IMR-90 (cell line): ENCODE data around the gene ZNF618. TPM values are rescaled to one million over a fixed set of nuclear protein-coding genes. Genes with fewer than 3 reads are reported as not detected.

Experiments used
- ATAC-seq: fragments of 200-7000 bp; cut with Tn5 transposase; 2 replicates; pipeline ENCODE4 v1.9.1; 2020; ENCODE audit warnings: low read depth, mild to moderate bottlenecking, moderate library complexity
- BruUV-seq: library from RNA; stranded (reverse); fragments of 400-500 nt; replicated peaks from 2 replicates; lab custom pipeline; 2021; lab: Mats Ljungman, UMichigan
- CTCF ChIA-PET: fragments of 300-600 bp; formaldehyde crosslinking; extraction: SDS; loops from one replicate; lab custom pipeline; 2021; ENCODE audit warnings: antibody characterized with exemption; lab: Yijun Ruan, JAX
- POLR2A ChIA-PET: fragments of 300-600 bp; sonication (Branson Sonifier 250); formaldehyde crosslinking; loops from one replicate; lab custom pipeline; 2022; ENCODE audit warnings: antibody characterized with exemption; ENCODE audit not compliant: unreplicated experiment; lab: Charles Lee
- DNase-seq: peaks from one replicate; pipeline ENCODE4 v3.0.0; 2013
- H2AFZ ChIP-seq: replicated peaks from 2 replicates; pipeline ENCODE3; 2013; ENCODE audit warnings: low read length, mild to moderate bottlenecking; ENCODE audit not compliant: poor library complexity
- H2AK5ac ChIP-seq: 2 replicates; pipeline ENCODE4 v1.6.1; 2013; ENCODE audit warnings: low read depth, low read length, inconsistent platforms
- H2AK9ac ChIP-seq: replicated peaks from 2 replicates; pipeline ENCODE3; 2013; ENCODE audit warnings: mild to moderate bottlenecking, low read depth, low read length, moderate library complexity; ENCODE audit not compliant: poor library complexity
- H2BK120ac ChIP-seq: 2 replicates; pipeline ENCODE4 v1.6.1; 2013; ENCODE audit warnings: low read depth, low read length, inconsistent platforms
- H2BK15ac ChIP-seq: 3 replicates; pipeline ENCODE4 v1.6.1; 2013; ENCODE audit warnings: low read depth, low read length, inconsistent platforms
- H2BK20ac ChIP-seq: 2 replicates; pipeline ENCODE4 v1.6.1; 2013; ENCODE audit warnings: low read depth, mild to moderate bottlenecking, inconsistent platforms, low read length, moderate library complexity
- H2BK5ac ChIP-seq: 2 replicates; pipeline ENCODE4 v1.6.1; 2013; ENCODE audit warnings: mild to moderate bottlenecking, low read depth, low read length, inconsistent platforms; ENCODE audit not compliant: poor library complexity, severe bottlenecking
- H3K14ac ChIP-seq: replicated peaks from 2 replicates; pipeline ENCODE4 v1.6.1; 2013; ENCODE audit warnings: low read depth, low read length, inconsistent platforms
- H3K18ac ChIP-seq: 2 replicates; pipeline ENCODE4 v1.6.1; 2013; ENCODE audit warnings: low read depth, low read length, control low read depth
- H3K23ac ChIP-seq: 2 replicates; pipeline ENCODE4 v1.6.1; 2013; ENCODE audit warnings: low read depth, low read length, inconsistent platforms
- H3K27ac ChIP-seq: 2 replicates; pipeline ENCODE4 v1.5.1; 2013; ENCODE audit warnings: mild to moderate bottlenecking, control low read depth, low read length; ENCODE audit not compliant: insufficient read depth
- H3K27me3 ChIP-seq: 2 replicates; pipeline ENCODE4 v1.6.1; 2013; ENCODE audit warnings: low read length; ENCODE audit not compliant: control insufficient read depth, insufficient read depth
- H3K36me3 ChIP-seq: 2 replicates; pipeline ENCODE4 v1.6.1; 2013; ENCODE audit warnings: low read length, mixed read lengths; ENCODE audit not compliant: control insufficient read depth, insufficient read depth
- H3K4ac ChIP-seq: 2 replicates; pipeline ENCODE4 v1.6.1; 2013; ENCODE audit warnings: low read depth, low read length, inconsistent platforms
- H3K4me1 ChIP-seq: 2 replicates; pipeline ENCODE4 v1.6.1; 2013; ENCODE audit warnings: low read length, mixed read lengths; ENCODE audit not compliant: control insufficient read depth, insufficient read depth
- H3K4me2 ChIP-seq: 2 replicates; pipeline ENCODE4 v1.6.1; 2013; ENCODE audit warnings: low read depth, mild to moderate bottlenecking, control low read depth, low read length, moderate library complexity
- H3K4me3 ChIP-seq: 2 replicates; pipeline ENCODE4 v1.5.1; 2013; ENCODE audit warnings: low read depth, mild to moderate bottlenecking, control low read depth, low read length, moderate library complexity; ENCODE audit not compliant: insufficient read depth
- H3K56ac ChIP-seq: 2 replicates; pipeline ENCODE4 v1.6.1; 2013; ENCODE audit warnings: low read length, inconsistent platforms; ENCODE audit not compliant: insufficient read depth; ENCODE audit errors: extremely low read depth
- H3K79me1 ChIP-seq, 2 experiments: 2 replicates each; pipeline ENCODE4 v1.6.1; 2013; ENCODE audit warnings: low read length in 2 of 2, inconsistent platforms in 1 of 2, low read depth in 1 of 2
- H3K9ac ChIP-seq: 2 replicates; pipeline ENCODE4 v1.6.1; 2013; ENCODE audit warnings: low read depth, low read length, control low read depth
- H3K9me1 ChIP-seq: 2 replicates; pipeline ENCODE4 v1.6.1; 2013; ENCODE audit warnings: low read length, inconsistent platforms; ENCODE audit not compliant: insufficient read depth
- H3K9me3 ChIP-seq: 2 replicates; pipeline ENCODE4 v1.6.1; 2013; ENCODE audit warnings: low read length; ENCODE audit not compliant: control insufficient read depth, insufficient read depth
- H4K20me1 ChIP-seq: 2 replicates; pipeline ENCODE4 v1.6.1; 2013; ENCODE audit warnings: low read length, inconsistent platforms; ENCODE audit not compliant: insufficient read depth
- H4K5ac ChIP-seq: 2 replicates; pipeline ENCODE4 v1.6.1; 2013; ENCODE audit warnings: mild to moderate bottlenecking, low read depth, low read length, control low read depth
- H4K8ac ChIP-seq, 2 experiments: 2 replicates each; pipeline ENCODE4 v1.6.1; 2013; ENCODE audit warnings: low read depth in 2 of 2, low read length in 2 of 2, control low read depth in 1 of 2, inconsistent platforms in 1 of 2
- H4K91ac ChIP-seq: 2 replicates; pipeline ENCODE4 v1.6.1; 2013; ENCODE audit warnings: low read depth, low read length, inconsistent platforms; ENCODE audit not compliant: insufficient read depth
- BHLHE40 ChIP-seq: fragments of 150-350 bp; IDR thresholded peaks from 2 replicates; pipeline ENCODE4 v1.6.1; 2016; ENCODE audit warnings: mild to moderate bottlenecking, low read depth, low read length
- CEBPB ChIP-seq: IDR thresholded peaks from 2 replicates; pipeline ENCODE4 v1.6.1; 2012; ENCODE audit warnings: low read depth, low read length, improper control_type of control experiment
- CHD1 ChIP-seq: IDR thresholded peaks from 2 replicates; pipeline ENCODE4 v1.6.1; 2012; ENCODE audit warnings: low read depth, low read length, improper control_type of control experiment
- CTCF ChIP-seq: conservative IDR thresholded peaks from 2 replicates; pipeline ENCODE4 v1.5.1; 2012; ENCODE audit warnings: mild to moderate bottlenecking, low read depth, low read length, improper control_type of control experiment
- ELK1 ChIP-seq: fragments of 150-350 bp; IDR thresholded peaks from 2 replicates; pipeline ENCODE4 v1.6.1; 2016; ENCODE audit warnings: low read depth, mild to moderate bottlenecking, low read length, moderate library complexity, borderline replicate concordance
- FOS ChIP-seq: fragments of 150-350 bp; IDR thresholded peaks from 2 replicates; pipeline ENCODE4 v1.6.1; 2016; ENCODE audit warnings: low read depth, low read length
- MAFK ChIP-seq: IDR thresholded peaks from 2 replicates; pipeline ENCODE4 v1.6.1; 2012; ENCODE audit warnings: low read depth, low read length, improper control_type of control experiment
- MAZ ChIP-seq: IDR thresholded peaks from 2 replicates; pipeline ENCODE4 v1.6.1; 2012; ENCODE audit warnings: low read depth, mild to moderate bottlenecking, low read length, improper control_type of control experiment, moderate library complexity, borderline replicate concordance
- MXI1 ChIP-seq: IDR thresholded peaks from 2 replicates; pipeline ENCODE4 v1.6.1; 2012; ENCODE audit warnings: low read depth, mild to moderate bottlenecking, low read length, moderate library complexity, borderline replicate concordance
- NFE2L2 ChIP-seq: fragments of 150-350 bp; IDR thresholded peaks from 2 replicates; pipeline ENCODE4 v1.6.1; 2016; ENCODE audit warnings: low read depth, mild to moderate bottlenecking, low read length
- POLR2A ChIP-seq: IDR thresholded peaks from 2 replicates; pipeline ENCODE4 v1.6.1; 2012; ENCODE audit warnings: mild to moderate bottlenecking, low read depth, low read length
- RAD21 ChIP-seq: IDR thresholded peaks from 2 replicates; pipeline ENCODE4 v1.6.1; 2012; ENCODE audit warnings: low read length, improper control_type of control experiment
- RCOR1 ChIP-seq: IDR thresholded peaks from 2 replicates; pipeline ENCODE4 v1.6.1; 2012; ENCODE audit warnings: mild to moderate bottlenecking, low read length, improper control_type of control experiment; ENCODE audit not compliant: insufficient replicate concordance
- RFX5 ChIP-seq: IDR thresholded peaks from 2 replicates; pipeline ENCODE4 v1.8.0; 2012; ENCODE audit warnings: low read depth, mild to moderate bottlenecking, low read length, moderate library complexity
- SMC3 ChIP-seq: fragments of 150-350 bp; IDR thresholded peaks from 2 replicates; pipeline ENCODE4 v1.6.1; 2016; ENCODE audit warnings: low read depth, mild to moderate bottlenecking, antibody characterized with exemption, low read length, moderate library complexity
- USF2 ChIP-seq: fragments of 150-350 bp; IDR thresholded peaks from 2 replicates; pipeline ENCODE4 v1.6.1; 2017; ENCODE audit warnings: mild to moderate bottlenecking, antibody characterized with exemption, low read length, low read depth
- WGBS, 2 experiments: methylation state at CpG; one replicate each; pipeline versions ENCODE4 v1.1.5 to v1.1.7; 2013; ENCODE audit warnings: missing lambda C conversion rate in 2 of 2; ENCODE audit not compliant: insufficient read length in 1 of 2; ENCODE audit errors: extremely low coverage in 2 of 2; 5-methylcytosine and 5-hydroxymethylcytosine counted together
- dilution Hi-C: fragments of 300-500 bp; cut with HindIII; formaldehyde crosslinking; loops from one replicate; pipeline ENCODE4 v1.14.3; 2018; ENCODE audit warnings: low sequenced_read_pairs; ENCODE audit not compliant: unreplicated experiment
- in situ Hi-C: fragments of 300-500 bp; cut with MboI; formaldehyde crosslinking; loops from 3 replicates; pipeline ENCODE4 v1.14.3; 2019; ENCODE audit warnings: low sequenced_read_pairs, inconsistent platforms, mixed read lengths
- intact Hi-C: fragments of 100-400 bp; cut with micrococcal nuclease; formaldehyde crosslinking; loops from 2 replicates; pipeline ENCODE4 v1.10.0; 2022
- polyA plus RNA-seq, 3 experiments: library from polyadenylated mRNA; depleted of rRNA; stranded (reverse); fragments of >200 nt; gene quantifications; 2 replicates each; pipeline ENCODE4 v1.2.3, GENCODE V29; 2012; ENCODE audit warnings: low replicate concordance in 1 of 3
- total RNA-seq: library from RNA; depleted of rRNA; stranded (reverse); fragments of >200 nt; gene quantifications from 2 replicates; pipeline ENCODE4 v1.2.3, GENCODE V29; 2012

ZNF618 gene
- total and polyA plus RNA-seq, 2 of the 4 experiments (the other 2 are of a cell fraction): 8.2 to 9.4 TPM

GRCh38 chr9:113879318-113879717 is 3.2 kb downstream of the ZNF618 start:
- CTCF ChIA-PET: interaction anchor here (1.3 kb wide), 2 partner anchors 72 to 83 kb away, joined by 3 read pairs; no protein-coding TSS in a partner anchor
- H3K79me1 ChIP-seq: peaks cover 22 to 55% of the 10 kb centered on the region in 2 experiments

More at GRCh38 chr9:113879318-113879717, 3.2 kb downstream of the ZNF618 start:
- no peak overlapping the region for H4K8ac ChIP-seq
- no peaks in the 10 kb centered on the region for H3K36me3 ChIP-seq
- no peaks in the 10 kb centered on the region for H3K9me3 ChIP-seq
- no peak overlapping the region for H2BK15ac ChIP-seq
- in situ Hi-C loops (no loop called here), intact Hi-C loops (loop anchor here (5.0 kb wide), 3 partner anchors 72 to 98 kb away; no protein-coding TSS in a partner anchor), dilution Hi-C loops (no loop called here)
- H3K4me2 ChIP-seq: peak overlapping the region; percentile 81; the same call in 1 of the 2 replicates
- peak overlapping the region; percentile 42; the same call in 1 of the 2 replicates for H3K18ac ChIP-seq
- 0 out of 2 replicates have a peak overlapping the region, but pooled peaks have one; percentile 22 for H3K23ac ChIP-seq
- H3K4ac ChIP-seq: no peak overlapping the region
- H3K9me1 ChIP-seq: peaks cover under 1% of the 10 kb centered on the region; the same call in 1 of the 2 replicates
- no peak overlapping the region for H3K27ac ChIP-seq
- POLR2A ChIA-PET: no interaction called here
- H2BK5ac ChIP-seq: no peak overlapping the region
- no peak overlapping the region for H4K91ac ChIP-seq
- no peak overlapping the region for H3K4me3 ChIP-seq
- peaks cover 32% of the 10 kb centered on the region; the same call in 1 of the 2 replicates for H4K20me1 ChIP-seq
- H2AFZ ChIP-seq: no peak overlapping the region
- H4K5ac ChIP-seq: peak overlapping the region; percentile 64; the same call in 1 of the 2 replicates
- no peak overlapping the region for H2BK120ac ChIP-seq
- no peak for ATAC-seq
- peaks cover 5% of the 10 kb centered on the region for H3K4me1 ChIP-seq
- WGBS, 2 experiments: no CpG with 5 or more reads among the region's 4 CpGs
- H3K56ac ChIP-seq: no peak overlapping the region
- no peak overlapping the region; the same call in 1 of the 2 replicates for H3K14ac ChIP-seq
- TF ChIP-seq ELK1 (no peak), RAD21 (no peak), SMC3 (no peak), CHD1 (no peak), USF2 (no peak), NFE2L2 (no peak), RCOR1 (no peak), POLR2A (no peak), RFX5 (no peak), CTCF (no peak), MAZ (no peak), BHLHE40 (no peak), MAFK (no peak), CEBPB (no peak), MXI1 (no peak), FOS (no peak)
- no peak for DNase-seq
- BruUV-seq: no TSS peak
- H2AK9ac ChIP-seq: no peak overlapping the region
- H2AK5ac ChIP-seq: 0 out of 2 replicates have a peak overlapping the region, but pooled peaks have one; percentile 17
- no peaks in the 10 kb centered on the region for H3K27me3 ChIP-seq
- no peak overlapping the region for H3K9ac ChIP-seq
- H2BK20ac ChIP-seq: no peak overlapping the region
